ENCODE measurements around the gene NUDT21. TPM values are rescaled to one million over a fixed set of nuclear protein-coding genes. Genes with fewer than 3 reads are reported as not detected.

NUDT21 gene
- total and polyA plus RNA-seq, 7 donors, result 16.9 to 52.4 (median 41.1) TPM

Other genes starting within 250 kb of the NUDT21 start
- gene AMFR, start 25.8 kb downstream of the NUDT21 start, total RNA-seq, result 100 to 1,000 TPM; 146 to 270 (median 194) TPM
- 100 to 1,000 TPM; 106 to 453 (median 160) TPM for gene AMFR, start 25.8 kb downstream of the NUDT21 start, polyA plus RNA-seq
- gene OGFOD1, start 222 bp upstream of the NUDT21 start, total RNA-seq, result 10 to 100 TPM; 56.3 to 97.6 (median 73.4) TPM
- gene OGFOD1, start 222 bp upstream of the NUDT21 start, polyA plus RNA-seq, result 100 to 1,000 TPM in 1 of 3 donors, 10 to 100 TPM in 2; 40.9 to 100 (median 42.6) TPM
- gene BBS2, start 68.7 kb upstream of the NUDT21 start, total RNA-seq, result 10 to 100 TPM; 29.1 to 70.6 (median 39.9) TPM
- gene BBS2, start 68.7 kb upstream of the NUDT21 start, polyA plus RNA-seq, result 10 to 100 TPM; 19.1 to 31.0 (median 30.3) TPM
- gene MT4, start 113.7 kb upstream of the NUDT21 start, total RNA-seq, result not detected
- not detected for gene MT4, start 113.7 kb upstream of the NUDT21 start, polyA plus RNA-seq
- 10 to 100 TPM in 1 of 4 donors, 1 to 10 TPM in 1, under 1 TPM in 1, not detected in 1; 0.57 to 10.5 (median 5.9) TPM for gene MT3, start 138.2 kb upstream of the NUDT21 start, total RNA-seq
- 1 to 10 TPM in 2 of 3 donors, under 1 TPM in 1; 0.80 to 7.3 (median 2.5) TPM for gene MT3, start 138.2 kb upstream of the NUDT21 start, polyA plus RNA-seq
- 1,000 to 10,000 TPM in 3 of 4 donors, 100 to 1,000 TPM in 1; 342 to 5,614 (median 2,291) TPM for gene MT2A, start 157.3 kb upstream of the NUDT21 start, total RNA-seq
- over 10,000 TPM in 1 of 3 donors, 1,000 to 10,000 TPM in 2; 1,603 to 11,565 (median 3,170) TPM for gene MT2A, start 157.3 kb upstream of the NUDT21 start, polyA plus RNA-seq
- gene MT1E, start 174.4 kb upstream of the NUDT21 start, total RNA-seq, result 100 to 1,000 TPM in 2 of 4 donors, 10 to 100 TPM in 2; 44.1 to 669 (median 256) TPM
- gene MT1E, start 174.4 kb upstream of the NUDT21 start, polyA plus RNA-seq, result 100 to 1,000 TPM; 122 to 556 (median 477) TPM
- gene MT1M, start 181.3 kb upstream of the NUDT21 start, total RNA-seq, result 100 to 1,000 TPM in 1 of 4 donors, 10 to 100 TPM in 1, 1 to 10 TPM in 2; 1.4 to 288 (median 12.8) TPM
- 100 to 1,000 TPM in 2 of 3 donors, 10 to 100 TPM in 1; 21.8 to 569 (median 300) TPM for gene MT1M, start 181.3 kb upstream of the NUDT21 start, polyA plus RNA-seq
- gene MT1A, start 187.3 kb upstream of the NUDT21 start, total RNA-seq, result 1,000 to 10,000 TPM in 1 of 4 donors, 10 to 100 TPM in 1, 1 to 10 TPM in 2; 4.0 to 1,028 (median 22.4) TPM
- gene MT1A, start 187.3 kb upstream of the NUDT21 start, polyA plus RNA-seq, result 1,000 to 10,000 TPM in 2 of 3 donors, 100 to 1,000 TPM in 1; 128 to 4,396 (median 1,331) TPM
- not detected for gene MT1B, start 200.6 kb upstream of the NUDT21 start, total RNA-seq
- not detected for gene MT1B, start 200.6 kb upstream of the NUDT21 start, polyA plus RNA-seq
- 1 to 10 TPM in 2 of 4 donors, under 1 TPM in 1, not detected in 1; 0.73 to 1.3 (median 1.2) TPM for gene MT1F, start 206.6 kb upstream of the NUDT21 start, total RNA-seq
- gene MT1F, start 206.6 kb upstream of the NUDT21 start, polyA plus RNA-seq, result 1 to 10 TPM; 1.1 to 3.2 (median 1.5) TPM
- gene MT1G, start 216.7 kb upstream of the NUDT21 start, total RNA-seq, result 1 to 10 TPM; 1.0 to 7.8 (median 4.3) TPM
- 10 to 100 TPM in 2 of 3 donors, 1 to 10 TPM in 1; 3.7 to 24.1 (median 13.1) TPM for gene MT1G, start 216.7 kb upstream of the NUDT21 start, polyA plus RNA-seq
- not detected for gene MT1H, start 218.5 kb upstream of the NUDT21 start, total RNA-seq
- gene MT1H, start 218.5 kb upstream of the NUDT21 start, polyA plus RNA-seq, result not detected
- 1,000 to 10,000 TPM in 3 of 4 donors, 100 to 1,000 TPM in 1; 481 to 5,859 (median 2,812) TPM for gene MT1X, start 231.1 kb upstream of the NUDT21 start, total RNA-seq
- over 10,000 TPM in 1 of 3 donors, 1,000 to 10,000 TPM in 2; 4,054 to 16,364 (median 8,652) TPM for gene MT1X, start 231.1 kb upstream of the NUDT21 start, polyA plus RNA-seq

All from psoas muscle (tissue), 7 donors.